Loucy (cell line): Measurements from ENCODE around the gene CTNND2.

Experiments used
- EZH2phosphoT487 ChIP-seq: fragments of 200-600 bp; IDR thresholded peaks from 2 replicates; pipeline ENCODE4 v1.6.1; 2018; ENCODE audit warnings: antibody characterized with exemption, mild to moderate bottlenecking, moderate library complexity, borderline replicate concordance
- TF ChIP-seq, protein P1 (sequence below): fragments of 200-600 bp; sonication (generic); conservative IDR thresholded peaks from 2 replicates; pipeline ENCODE4 v1.5.1; 2014; ENCODE audit warnings: mild to moderate bottlenecking, antibody characterized with exemption, low read length

DNA sequence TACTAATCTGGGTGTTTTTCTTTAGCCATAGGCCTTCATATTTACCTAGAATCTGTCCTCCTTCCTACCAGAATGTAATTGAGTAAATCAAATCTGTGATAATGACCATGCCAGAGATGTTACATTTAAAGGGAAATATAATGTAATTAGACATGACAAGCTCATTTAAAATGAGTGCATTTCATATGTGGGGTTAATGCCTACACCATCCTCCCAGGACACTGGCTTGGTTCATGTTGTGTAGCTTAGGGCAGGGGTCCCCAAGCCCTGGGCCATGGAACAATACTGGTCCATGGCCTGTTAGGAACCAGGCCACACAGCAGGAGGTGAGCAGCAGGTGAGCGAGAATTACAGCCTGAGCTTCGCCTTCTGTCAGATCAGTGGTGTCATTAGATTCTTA lies 866.3 kb downstream of the CTNND2 start:
- TF ChIP-seq, protein P1, sequence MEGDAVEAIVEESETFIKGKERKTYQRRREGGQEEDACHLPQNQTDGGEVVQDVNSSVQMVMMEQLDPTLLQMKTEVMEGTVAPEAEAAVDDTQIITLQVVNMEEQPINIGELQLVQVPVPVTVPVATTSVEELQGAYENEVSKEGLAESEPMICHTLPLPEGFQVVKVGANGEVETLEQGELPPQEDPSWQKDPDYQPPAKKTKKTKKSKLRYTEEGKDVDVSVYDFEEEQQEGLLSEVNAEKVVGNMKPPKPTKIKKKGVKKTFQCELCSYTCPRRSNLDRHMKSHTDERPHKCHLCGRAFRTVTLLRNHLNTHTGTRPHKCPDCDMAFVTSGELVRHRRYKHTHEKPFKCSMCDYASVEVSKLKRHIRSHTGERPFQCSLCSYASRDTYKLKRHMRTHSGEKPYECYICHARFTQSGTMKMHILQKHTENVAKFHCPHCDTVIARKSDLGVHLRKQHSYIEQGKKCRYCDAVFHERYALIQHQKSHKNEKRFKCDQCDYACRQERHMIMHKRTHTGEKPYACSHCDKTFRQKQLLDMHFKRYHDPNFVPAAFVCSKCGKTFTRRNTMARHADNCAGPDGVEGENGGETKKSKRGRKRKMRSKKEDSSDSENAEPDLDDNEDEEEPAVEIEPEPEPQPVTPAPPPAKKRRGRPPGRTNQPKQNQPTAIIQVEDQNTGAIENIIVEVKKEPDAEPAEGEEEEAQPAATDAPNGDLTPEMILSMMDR: no peak
- no peak for TF ChIP-seq EZH2phosphoT487
